GM20000 (cell line): ENCODE data around the gene IRS1.

ENCODE experiments used
- DNase-seq: peaks from one replicate; pipeline ENCODE4 v3.0.0; 2012; ENCODE audit warnings: low spot score
- TF ChIP-seq, protein P1 (sequence below): IDR thresholded peaks from 2 replicates; pipeline ENCODE4 v1.5.1; 2012; ENCODE audit warnings: mild to moderate bottlenecking, control low read depth; ENCODE audit errors: extremely low read depth, missing control alignments

IRS1 gene

DNA sequence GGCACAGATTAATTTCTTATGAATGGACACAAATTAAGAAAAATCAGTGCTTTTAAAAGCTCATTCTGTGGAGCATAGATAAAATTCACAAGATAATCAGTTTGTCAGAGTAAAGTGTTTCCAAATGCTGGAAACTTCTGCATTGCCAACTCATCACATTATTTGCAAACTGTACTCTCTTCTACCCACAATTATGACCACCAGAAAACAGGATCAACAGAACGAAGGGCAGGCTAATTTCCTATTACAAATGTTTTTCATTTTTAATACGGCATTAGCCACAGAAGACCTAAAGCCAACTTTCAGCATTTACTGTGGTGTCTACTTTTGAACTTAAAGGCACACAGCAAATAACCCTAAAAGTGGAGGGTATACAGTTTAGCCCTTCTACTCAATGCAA lies 6.0 kb downstream of the IRS1 start:
- TF ChIP-seq, protein P1, sequence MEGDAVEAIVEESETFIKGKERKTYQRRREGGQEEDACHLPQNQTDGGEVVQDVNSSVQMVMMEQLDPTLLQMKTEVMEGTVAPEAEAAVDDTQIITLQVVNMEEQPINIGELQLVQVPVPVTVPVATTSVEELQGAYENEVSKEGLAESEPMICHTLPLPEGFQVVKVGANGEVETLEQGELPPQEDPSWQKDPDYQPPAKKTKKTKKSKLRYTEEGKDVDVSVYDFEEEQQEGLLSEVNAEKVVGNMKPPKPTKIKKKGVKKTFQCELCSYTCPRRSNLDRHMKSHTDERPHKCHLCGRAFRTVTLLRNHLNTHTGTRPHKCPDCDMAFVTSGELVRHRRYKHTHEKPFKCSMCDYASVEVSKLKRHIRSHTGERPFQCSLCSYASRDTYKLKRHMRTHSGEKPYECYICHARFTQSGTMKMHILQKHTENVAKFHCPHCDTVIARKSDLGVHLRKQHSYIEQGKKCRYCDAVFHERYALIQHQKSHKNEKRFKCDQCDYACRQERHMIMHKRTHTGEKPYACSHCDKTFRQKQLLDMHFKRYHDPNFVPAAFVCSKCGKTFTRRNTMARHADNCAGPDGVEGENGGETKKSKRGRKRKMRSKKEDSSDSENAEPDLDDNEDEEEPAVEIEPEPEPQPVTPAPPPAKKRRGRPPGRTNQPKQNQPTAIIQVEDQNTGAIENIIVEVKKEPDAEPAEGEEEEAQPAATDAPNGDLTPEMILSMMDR: no peak

DNA sequence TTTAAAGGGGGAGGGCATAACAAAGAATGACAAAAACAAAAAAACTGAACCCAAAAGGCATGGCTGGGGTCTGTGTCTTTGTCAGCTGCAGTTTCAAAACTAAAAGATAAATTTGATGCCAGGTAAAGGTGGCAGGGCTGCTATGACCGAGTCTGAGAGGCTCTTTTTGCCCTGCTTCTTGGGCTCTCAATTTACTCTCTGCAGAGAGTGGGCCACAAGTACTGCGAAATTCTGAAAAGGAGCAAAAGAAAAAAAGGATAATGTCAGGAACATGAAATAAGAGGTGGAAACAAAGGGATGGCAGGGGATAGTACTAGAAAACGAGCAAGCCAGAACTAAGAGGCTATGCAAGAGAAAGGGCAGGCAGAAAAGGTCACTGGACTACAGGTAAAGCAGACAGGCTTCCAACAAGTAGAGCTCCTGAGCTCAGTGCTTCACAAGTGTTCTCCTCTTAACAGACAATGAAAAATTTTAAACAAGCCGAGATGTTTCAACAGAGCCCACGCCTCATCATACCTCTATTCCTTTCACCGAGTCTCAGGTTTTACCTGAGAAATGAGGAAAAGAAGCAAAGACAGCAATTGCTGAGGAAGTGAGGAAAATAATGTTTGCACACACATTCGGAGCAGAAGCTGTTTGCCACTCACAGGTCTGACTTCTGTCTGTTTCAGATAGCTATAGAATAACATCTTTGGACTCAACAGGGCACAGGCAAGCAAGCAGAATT lies 7.3 kb downstream of the IRS1 start:
- DNase-seq: no peak
- TF ChIP-seq, protein P1: no peak

More for the DNA sequence above, 6.0 kb downstream of the IRS1 start:
- no peak for DNase-seq

DNA sequence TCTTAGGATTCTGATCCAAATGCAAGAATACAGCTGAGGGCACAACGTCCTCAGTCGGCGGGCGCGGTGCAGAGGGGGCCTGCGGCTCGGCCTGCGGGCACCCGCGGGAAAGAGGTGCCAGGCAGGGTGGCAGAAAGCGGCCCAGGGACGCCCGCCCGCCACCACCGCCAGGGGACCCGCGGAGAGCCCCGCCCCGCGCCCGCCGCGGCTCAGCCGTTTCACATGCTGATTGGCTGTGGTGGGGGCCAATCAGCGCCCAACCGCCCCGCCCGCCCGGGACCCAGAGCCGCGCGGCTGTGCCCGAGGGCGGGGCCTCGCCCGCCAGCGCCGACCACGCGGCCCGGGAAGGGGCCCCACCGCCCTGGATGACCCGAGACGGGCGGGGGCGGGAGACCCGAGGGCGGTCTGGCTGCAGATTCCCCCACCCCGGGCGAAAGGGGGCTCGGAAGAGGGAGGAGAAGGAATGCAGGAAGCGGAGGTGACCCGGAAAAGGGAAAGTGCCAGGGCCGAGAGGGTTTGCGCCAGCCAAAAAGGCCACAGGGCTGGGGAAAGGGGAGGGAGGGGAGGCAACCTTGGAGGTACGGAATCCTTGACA lies 8.0 kb downstream of the IRS1 start:
- TF ChIP-seq, protein P1: no peak
- peak; percentile 100 for DNase-seq

DNA sequence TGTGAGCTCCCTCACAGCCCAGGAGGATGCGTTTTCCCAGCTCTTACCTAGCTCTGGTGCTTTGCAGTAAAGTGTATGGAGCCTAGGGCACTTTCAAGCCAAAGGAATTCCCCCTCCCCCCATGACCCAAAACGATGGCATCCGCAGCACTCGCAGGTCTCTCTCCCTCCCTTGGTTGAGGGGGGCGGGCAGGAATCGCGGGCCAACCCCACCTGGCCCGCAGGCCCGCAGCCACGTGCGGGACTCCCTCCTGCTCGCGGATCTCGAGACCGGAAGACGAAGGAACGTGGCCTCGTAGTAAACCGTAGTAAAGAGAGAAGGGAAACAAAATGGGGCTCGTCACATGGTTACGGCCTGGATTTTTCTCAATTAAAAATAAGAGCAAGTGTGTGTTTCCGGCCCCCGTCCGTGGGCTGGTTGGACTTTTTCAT lies 8.5 kb downstream of the IRS1 start:
- TF ChIP-seq, protein P1: no peak
- DNase-seq: peak; percentile 67

DNA sequence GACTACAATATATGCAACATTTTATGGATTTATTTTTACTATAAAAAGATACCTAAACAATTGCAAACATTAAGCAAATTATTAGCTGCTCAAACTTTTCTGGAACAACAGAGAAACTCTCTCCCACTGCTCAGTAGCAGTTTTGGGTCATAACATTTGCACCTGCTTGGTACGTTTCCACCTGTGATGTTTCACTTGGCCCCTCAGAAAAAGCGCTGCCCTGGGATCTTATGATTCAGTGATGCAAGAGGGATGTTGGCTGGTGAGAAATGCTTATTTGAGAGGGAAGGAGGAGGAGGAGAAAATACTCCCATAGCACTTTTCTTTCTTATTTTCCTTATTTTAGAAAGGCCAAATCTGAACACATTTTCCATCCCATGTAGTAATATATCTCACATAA lies 9.2 kb downstream of the IRS1 start:
- TF ChIP-seq, protein P1: no peak
- no peak for DNase-seq

DNA sequence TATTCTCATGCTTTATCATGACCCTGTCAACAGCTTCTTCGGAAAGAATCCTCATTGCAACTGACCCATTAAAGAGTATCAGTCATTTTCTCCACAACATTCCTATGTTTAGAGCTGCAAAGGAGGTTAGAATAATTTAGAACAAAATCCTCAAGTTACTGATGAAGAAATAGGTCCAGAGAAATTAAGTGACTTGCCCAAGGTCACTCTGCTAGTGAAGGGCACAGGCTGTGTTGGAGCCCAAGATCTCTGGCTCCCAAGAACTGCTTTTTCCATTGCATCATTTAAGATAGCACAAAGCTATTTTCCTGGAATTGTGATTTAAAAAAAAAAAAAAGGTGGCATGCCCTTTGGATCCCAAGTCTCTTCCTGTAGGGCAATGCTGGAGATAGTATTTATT lies 9.6 kb downstream of the IRS1 start:
- no peak for DNase-seq

More for the DNA sequence above, 9.6 kb downstream of the IRS1 start:
- TF ChIP-seq, protein P1: no peak
